Esophagus squamous epithelium (tissue), 4 donors: ENCODE measurements around the gene B4GALNT4.

Source experiments
- CTCF ChIP-seq, 6 experiments: fragments of 450-650 bp in 4 of 6; fragments of 200-600 bp in 2 of 6; sonication (generic) in 2 of 6; IDR thresholded peaks; one replicate each; pipeline ENCODE4 v1.5.1; 2016 to 2019; ENCODE audit warnings: antibody characterized with exemption in 6 of 6, mild to moderate bottlenecking in 4 of 6, moderate library complexity in 4 of 6
- POLR2A ChIP-seq, 4 donors: fragments of 450-650 bp; IDR thresholded peaks; one replicate each; pipeline ENCODE4 v1.6.1; 2017; ENCODE audit warnings: antibody characterized with exemption in 4 of 4, mild to moderate bottlenecking in 4 of 4, moderate library complexity in 3 of 4

GRCh38 chr11:380095-380480 lies 10.8 kb downstream of the B4GALNT4 start:
- TF ChIP-seq CTCF (IDR thresholded peaks at IDR 0.05) = no peak
- TF ChIP-seq POLR2A (IDR thresholded peaks at IDR 0.05) = no peak
